Measurements from ENCODE around the gene DDX52.
"Not testable (repeated sequence)": the region's sequence is repeated elsewhere in the genome, so short reads cannot be mapped to it uniquely, and the experiment has no call there.

The DDX52 gene

DNA sequence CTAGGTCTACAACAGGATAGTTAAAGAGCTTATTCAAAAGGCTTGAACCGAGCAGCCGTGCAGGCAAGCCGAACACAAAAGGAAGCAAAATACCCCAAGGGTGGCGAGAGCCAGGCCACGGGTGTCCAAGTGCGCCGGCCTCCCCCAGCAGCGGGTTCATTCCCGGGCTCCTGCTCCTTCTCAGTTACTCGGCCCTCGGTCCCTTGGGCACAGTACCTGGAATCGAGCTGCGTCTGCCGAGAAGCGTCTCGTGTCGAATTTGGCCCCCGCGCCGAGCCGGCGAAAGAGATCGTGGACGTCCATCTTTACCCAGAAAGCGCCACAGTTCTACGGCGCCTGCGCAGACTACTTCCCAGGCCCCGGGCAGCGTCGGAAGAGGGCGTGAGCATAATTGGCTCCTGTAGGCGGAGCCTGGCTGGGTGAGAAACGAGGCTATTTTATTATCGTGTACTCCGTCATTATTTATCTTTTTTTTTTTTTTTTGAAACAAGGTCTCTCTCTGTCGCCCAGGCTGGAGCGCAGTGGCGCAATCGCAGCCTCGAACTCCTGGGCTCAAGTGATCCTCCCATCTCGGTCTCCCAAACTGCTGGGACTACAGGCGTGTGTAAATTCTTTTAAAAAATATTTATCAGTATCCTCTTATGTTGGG is at the start of gene DDX52:
Gene DDX52 (minus strand): TSS at position 329 of the 649 bp plus-strand sequence. CDS start 26 bp downstream, at position 303.
- DNase-seq (ENCODE audit: low read depth in 2 of 2): peak; percentile 82 to 85

- no peak for DNase-seq (ENCODE audit: low read depth in 2 of 2)
Observed at GRCh38 chr17:37691807-37692206, 48.6 kb upstream of the DDX52 start.

DNA sequence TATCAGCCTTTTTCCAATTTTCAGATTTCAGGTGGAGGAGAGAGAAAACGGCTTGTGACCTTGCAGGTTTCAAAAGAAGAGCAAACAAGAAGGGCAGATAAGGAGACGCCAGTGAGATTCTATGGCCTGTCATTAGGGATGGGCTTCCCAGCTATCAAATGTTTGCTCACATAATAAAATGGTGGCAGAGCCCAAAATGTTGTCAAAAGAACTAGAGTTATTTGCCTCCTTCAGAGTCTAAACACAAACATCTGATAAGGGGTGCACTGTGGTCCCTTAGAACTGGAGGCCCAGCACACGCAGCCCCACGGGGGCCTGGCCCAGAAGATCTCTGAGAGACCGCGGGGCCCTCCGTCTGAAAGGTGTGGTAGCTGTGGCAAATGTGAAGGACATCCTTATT is 46.1 kb upstream of the DDX52 start:
- DNase-seq (ENCODE audit: low read depth in 2 of 2): no peak

DNA sequence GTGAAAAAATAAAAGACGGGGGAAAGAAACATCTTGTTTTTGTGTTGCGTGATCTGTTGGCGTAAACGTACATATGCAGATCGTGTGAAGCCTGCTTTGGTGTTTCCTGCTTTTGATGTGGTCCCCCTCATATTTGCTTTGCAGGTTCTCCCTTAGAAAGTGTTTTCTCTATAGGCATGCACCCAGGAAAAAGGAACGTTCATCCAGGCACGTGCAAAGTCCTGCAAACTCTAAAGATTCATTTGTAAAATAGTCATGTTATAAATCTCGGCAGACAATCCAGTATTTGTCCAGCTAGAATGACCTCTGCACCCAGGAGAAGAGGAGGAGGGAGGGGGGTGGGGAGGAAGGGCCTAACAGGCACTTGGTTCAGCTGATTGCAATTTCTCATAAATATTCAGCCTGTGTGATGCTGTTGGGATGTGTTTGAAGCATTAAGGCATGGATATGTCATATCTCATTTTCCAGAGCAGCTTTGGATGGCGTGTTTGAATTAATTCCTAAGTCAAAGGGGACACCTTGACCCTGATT is 40.3 kb upstream of the DDX52 start:
- DNase-seq (ENCODE audit: low read depth in 2 of 2): no peak

- DNase-seq (ENCODE audit: low read depth in 2 of 2): no peak
Observed at GRCh38 chr17:37682007-37682406, 38.8 kb upstream of the DDX52 start.

GRCh38 chr17:37679995-37680394 is 36.7 kb upstream of the DDX52 start:
- not testable (repeated sequence) for DNase-seq (ENCODE audit: low read depth in 2 of 2)

DNA sequence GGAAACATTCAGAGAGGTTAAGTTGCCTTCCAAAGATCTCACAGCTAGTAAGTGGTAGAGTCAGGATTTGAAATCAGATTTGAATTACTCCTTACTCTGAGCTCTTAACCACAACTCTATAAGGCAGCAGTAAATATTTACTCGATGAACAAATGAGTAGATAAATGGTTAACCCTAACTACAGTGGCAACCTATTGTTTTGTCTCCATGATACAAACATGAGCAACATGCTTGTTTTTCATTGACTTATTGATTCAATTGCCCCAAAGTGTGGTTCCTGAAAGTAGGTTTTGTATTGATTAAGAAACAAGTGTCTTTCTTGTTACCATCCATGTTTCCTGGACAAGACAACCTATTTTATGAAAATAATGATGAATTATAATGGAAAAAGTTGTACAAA is 34.8 kb upstream of the DDX52 start:
- DNase-seq (ENCODE audit: low read depth in 2 of 2): no peak

DNA sequence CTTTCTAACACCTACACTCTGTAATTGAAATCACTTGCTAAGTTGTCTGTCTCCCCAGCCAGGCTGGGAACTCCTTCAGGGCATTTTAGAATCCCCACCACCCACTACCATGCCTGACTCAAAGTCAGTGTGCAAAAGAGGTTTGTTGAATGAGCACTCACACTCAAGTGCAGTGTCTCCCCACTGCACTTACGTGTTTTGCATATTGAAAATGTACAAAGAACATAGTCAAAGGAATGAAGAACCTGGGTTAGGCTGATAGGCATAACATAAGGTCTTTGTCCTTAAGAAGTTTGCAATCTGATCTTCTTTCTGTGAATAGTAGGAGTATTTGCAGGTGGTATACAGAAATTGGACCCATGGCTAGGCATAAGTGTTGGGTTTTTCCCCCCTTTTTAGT is 33.8 kb upstream of the DDX52 start:
- no peak for DNase-seq (ENCODE audit: low read depth in 2 of 2)

GRCh38 chr17:37676115-37676925 is 33.1 kb upstream of the DDX52 start:
- DNase-seq (ENCODE audit: low read depth in 2 of 2): no peak

DNA sequence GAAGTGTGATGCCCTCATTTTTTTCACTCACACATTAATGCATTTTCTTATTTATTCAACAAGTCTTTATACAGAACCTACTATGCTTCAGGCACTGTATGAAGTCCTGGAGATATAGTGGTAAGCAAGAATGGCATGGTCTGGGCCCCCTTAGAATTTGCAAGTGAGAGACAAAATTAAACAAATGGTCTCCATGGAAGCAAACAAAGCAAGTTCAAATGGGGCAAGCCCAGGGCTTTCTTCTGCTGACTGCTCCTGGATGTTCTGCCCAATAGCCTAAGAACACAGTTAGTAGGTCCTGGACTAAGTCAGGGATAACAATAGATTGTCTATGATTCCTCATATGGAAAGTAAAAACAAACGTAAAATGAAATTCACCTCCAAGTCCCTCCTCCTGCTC is 31.3 kb upstream of the DDX52 start:
- DNase-seq (ENCODE audit: low read depth in 2 of 2): no peak

DNA sequence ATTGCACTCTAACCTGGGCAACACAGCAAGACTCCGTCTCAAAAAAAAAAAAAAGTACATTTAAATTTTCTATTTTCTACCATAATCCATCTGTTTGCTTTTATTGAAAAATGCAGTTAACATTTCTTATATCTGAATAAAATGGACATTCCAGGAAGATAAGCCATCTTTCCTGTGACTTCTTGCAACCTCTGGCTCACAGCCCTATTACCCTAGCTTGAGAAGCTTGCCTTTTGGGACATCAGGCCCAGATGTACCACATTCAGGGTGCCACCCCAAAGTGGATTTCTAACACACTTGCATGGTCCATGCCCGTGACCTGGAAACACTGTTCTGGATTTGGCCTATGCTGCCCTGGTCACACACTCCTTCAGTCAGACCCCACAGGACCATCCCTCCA is 30.1 kb upstream of the DDX52 start:
- DNase-seq (ENCODE audit: low read depth in 2 of 2): no peak

DNA sequence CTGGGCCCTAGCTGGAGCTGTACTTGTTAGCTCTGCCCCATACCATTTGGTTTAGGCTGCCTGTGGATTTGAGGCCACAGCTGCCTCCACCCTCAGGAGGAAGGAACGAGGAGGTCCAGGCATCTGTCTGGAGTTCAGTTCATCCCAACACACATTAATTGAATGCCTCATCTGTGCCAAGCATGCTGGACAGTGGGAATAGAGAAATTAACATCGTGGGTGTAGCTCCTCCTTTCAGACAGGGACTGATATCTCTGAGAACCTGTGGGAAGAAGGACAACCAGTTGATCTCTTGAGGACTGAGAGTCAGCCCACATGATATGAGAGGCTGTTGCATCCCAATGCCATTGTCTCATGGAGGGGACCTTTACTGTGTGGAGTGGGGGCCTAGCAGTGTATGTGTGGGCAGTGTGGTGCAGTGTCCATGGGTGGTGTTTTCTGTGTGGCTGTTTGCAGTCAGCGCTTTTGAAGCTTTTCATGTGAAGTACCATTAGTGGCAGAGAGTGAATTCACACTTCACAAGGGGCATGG is 29.4 kb upstream of the DDX52 start:
- DNase-seq (ENCODE audit: low read depth in 2 of 2): no peak

DNA sequence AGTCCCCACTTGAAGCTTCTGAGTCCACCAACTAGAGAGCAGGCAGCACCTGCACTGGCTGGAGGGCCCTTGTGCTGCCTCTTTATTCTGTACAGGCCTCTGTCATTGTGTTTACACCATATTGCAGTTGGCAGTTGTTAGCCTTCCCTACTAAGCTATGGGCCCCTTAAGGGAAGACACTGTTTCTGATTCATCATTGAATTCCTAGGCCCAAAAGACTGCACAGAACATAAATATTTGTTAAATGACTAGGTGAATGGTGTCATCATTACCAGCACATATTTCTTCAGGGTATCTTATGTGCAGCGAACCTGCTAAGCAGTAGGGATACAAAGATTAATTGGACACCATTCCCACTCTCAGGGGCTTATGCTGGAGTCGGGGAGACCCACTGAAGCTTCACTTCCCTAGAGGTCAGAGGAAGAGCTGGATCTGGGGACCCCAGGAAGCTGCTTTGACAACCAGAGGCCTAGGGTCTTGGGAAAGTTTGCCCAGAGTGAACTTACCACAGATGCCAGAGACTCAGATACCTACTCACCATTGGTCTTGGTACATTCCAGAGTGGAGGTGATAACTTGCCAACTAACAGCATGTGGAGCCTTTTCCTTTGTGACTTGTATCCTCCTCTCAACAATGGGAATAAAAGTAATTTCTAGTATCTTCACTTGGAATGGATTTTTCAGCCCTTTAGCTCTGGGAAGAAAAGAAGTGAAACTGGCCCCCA is 28.7 kb upstream of the DDX52 start:
- DNase-seq (ENCODE audit: low read depth in 2 of 2): no peak

- no peak for DNase-seq (ENCODE audit: low read depth in 2 of 2)
Observed at GRCh38 chr17:37671028-37671823, 28.0 kb upstream of the DDX52 start.

DNA sequence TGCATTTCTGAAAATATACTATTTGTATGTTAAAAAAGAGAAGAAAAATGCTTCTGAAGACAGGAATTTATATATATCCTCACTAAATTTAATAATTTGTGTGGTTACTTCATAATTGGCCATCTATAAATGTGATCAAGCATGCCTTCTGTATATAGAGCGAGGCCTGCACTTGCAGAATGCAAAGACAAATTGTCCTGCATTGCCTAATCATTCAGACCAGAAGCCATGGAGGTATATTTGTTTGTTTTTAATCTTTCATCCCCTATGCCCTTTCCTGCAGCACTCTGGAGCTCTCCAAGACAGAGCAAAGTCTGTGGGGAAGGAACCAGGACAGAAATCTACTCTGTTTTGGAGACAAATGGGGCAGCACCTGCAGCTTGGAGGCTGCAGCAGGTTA is 23.8 kb upstream of the DDX52 start:
- no peak for DNase-seq (ENCODE audit: low read depth in 2 of 2)

- DNase-seq (ENCODE audit: low read depth in 2 of 2): no peak
Observed at GRCh38 chr17:37664214-37664613, 21.0 kb upstream of the DDX52 start.

- no peak for DNase-seq (ENCODE audit: low read depth in 2 of 2)
Observed at GRCh38 chr17:37662353-37662752, 19.1 kb upstream of the DDX52 start.

GRCh38 chr17:37661400-37662014 is 18.3 kb upstream of the DDX52 start:
- no peak for DNase-seq (ENCODE audit: low read depth in 2 of 2)

DNA sequence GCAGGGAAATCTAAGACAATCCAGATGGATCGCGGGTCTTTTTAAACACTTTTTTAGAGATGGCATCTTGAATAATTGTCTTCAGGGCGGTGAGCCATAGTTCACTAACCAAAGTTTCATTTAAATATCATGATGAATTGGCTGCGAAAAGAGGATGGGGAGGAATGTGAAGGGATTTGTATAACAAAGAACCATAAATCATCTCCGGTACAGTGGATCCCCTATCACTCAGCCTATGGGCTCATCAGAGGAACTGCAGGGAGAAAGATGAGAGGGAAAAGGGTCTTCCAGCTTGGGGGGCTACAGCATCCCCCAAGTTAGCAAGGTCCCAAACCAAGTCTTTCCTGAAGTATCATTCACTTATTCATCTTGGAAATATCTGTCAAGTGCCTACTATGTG is 16.7 kb upstream of the DDX52 start:
- no peak for DNase-seq (ENCODE audit: low read depth in 2 of 2)

DNA sequence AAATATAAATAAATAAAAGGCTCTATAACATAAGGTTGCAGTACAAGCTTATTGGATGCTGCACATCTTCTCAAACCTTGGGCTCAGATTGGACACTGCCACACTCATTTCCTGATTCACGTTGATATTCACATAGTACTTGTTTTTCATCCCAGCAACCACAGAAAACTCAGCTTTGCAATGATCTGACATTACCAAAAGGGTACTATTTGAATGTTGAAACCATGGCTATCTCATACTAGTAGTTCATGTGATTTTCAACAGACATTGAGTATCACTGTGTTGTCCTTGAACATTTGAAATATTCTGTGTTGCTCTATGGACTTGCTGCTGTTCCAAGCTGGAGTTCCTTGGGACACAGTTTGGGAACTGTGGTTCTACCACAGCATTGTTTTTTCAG is 14.0 kb upstream of the DDX52 start:
- DNase-seq (ENCODE audit: low read depth in 2 of 2): no peak

DNA sequence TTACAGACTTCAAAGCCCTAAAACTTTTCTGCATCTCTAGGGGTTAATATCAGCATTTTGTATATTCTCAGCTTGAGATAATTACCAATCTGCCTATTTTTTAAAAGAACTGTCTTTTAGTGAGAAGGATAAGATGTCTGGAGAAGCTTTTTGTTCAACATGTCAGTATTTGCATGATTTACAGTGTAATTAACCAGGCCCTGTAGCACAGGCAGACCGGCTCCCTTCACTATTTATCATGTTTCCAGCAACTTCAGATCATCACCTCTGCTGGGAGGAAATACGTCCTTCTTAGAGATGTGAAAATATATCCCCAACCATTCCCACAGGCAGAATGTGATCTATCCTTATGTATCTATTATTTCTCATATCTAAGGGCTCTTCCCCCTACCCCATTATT is 8.6 kb upstream of the DDX52 start:
- DNase-seq (ENCODE audit: low read depth in 2 of 2): no peak
